Measurements from ENCODE around the gene SAFB2. TPM values are rescaled to one million over a fixed set of nuclear protein-coding genes. Genes with fewer than 3 reads are reported as not detected.

SAFB2 gene
- total RNA-seq, 1 experiment from 2014 or later: 76.1 TPM

GRCh38 chr19:5587071-5587455 is 35.5 kb downstream of the SAFB2 start:
- Mint-ChIP-seq H3K9me3 (no peaks in the 10 kb centered on the region; a peak in 1 of 5 replicates), H3K27ac (0 out of 7 replicates have a peak overlapping the region, but pooled peaks of 1 of the 3 experiments have one; percentile 62), H3K27me3 (ENCODE audit: low read depth) (no peaks in the 10 kb centered on the region), H3K4me3 (no peak overlapping the region), H3K36me3 (ENCODE audit: insufficient read depth in 1 of 3, low read depth in 3 of 3) (peaks cover 20 to 49% (median 48%) of the 10 kb centered on the region in 3 experiments), H3K4me1 (peaks cover 15 to 23% of the 10 kb centered on the region in 2 experiments)
- H3K79me2 ChIP-seq (ENCODE audit: insufficient read depth, low read length): no peaks in the 10 kb centered on the region
- no peak overlapping the region for H3K56ac ChIP-seq (ENCODE audit: insufficient read length, low read depth, low read length)
- DNase-seq: no peak
- H2BK15ac ChIP-seq (ENCODE audit: low read depth, low read length): no peak overlapping the region
- no peak overlapping the region for H2AFZ ChIP-seq (ENCODE audit: low read length)
- no peak overlapping the region for H2AK5ac ChIP-seq (ENCODE audit: insufficient read length, low read length)
- WGBS (ENCODE audit: extremely low coverage, insufficient read length, low lambda C conversion rate): no CpG with 5 or more reads among the region's 16 CpGs
- no peak overlapping the region for H4K8ac ChIP-seq (replicated peaks; ENCODE audit: insufficient read length, low read depth, low read length)
- H3K27ac ChIP-seq (ENCODE audit: insufficient read length, low read depth, low read length): no peak overlapping the region
- no peak overlapping the region for H2BK120ac ChIP-seq (ENCODE audit: low read depth, low read length, poor library complexity, severe bottlenecking)
- no peak overlapping the region for H3K18ac ChIP-seq (ENCODE audit: insufficient read length, low read depth, low read length)
- H3K4me1 ChIP-seq (ENCODE audit: insufficient read depth, low read length): no peaks in the 10 kb centered on the region; the same call in 1 of the 2 replicates
- H3K79me1 ChIP-seq (ENCODE audit: insufficient read depth, low read depth, low read length, poor library complexity, severe bottlenecking): no peaks in the 10 kb centered on the region
- H3K14ac ChIP-seq (ENCODE audit: insufficient read depth, low read length): no peak overlapping the region
- H2BK20ac ChIP-seq (ENCODE audit: low read depth, low read length, poor library complexity, severe bottlenecking): no peak overlapping the region
- H4K91ac ChIP-seq (ENCODE audit: insufficient read length, low read depth, low read length): no peak overlapping the region
- no peak overlapping the region for H2BK5ac ChIP-seq (ENCODE audit: insufficient read length, low read length)
- H3K23me2 ChIP-seq (ENCODE audit: insufficient read length, low read depth, low read length, poor library complexity, severe bottlenecking): peaks cover 5% of the 10 kb centered on the region
- H3K9me3 ChIP-seq (ENCODE audit: control insufficient read depth, low read depth, low read length): no peaks in the 10 kb centered on the region
- H2BK12ac ChIP-seq (ENCODE audit: insufficient read length, low read depth, low read length): no peak overlapping the region
- no peak overlapping the region for H4K5ac ChIP-seq (ENCODE audit: insufficient read length, low read depth, low read length)
- no peak overlapping the region for H3K4ac ChIP-seq (ENCODE audit: low read depth, low read length)
- no peak for TF ChIP-seq CTCF (conservative IDR thresholded peaks at IDR 0.05)
- H3K27me3 ChIP-seq (ENCODE audit: insufficient read depth, low read length): no peaks in the 10 kb centered on the region
- H3K9ac ChIP-seq (ENCODE audit: extremely low read depth, insufficient read length, low read length): no peak overlapping the region
- no peaks in the 10 kb centered on the region for H4K20me1 ChIP-seq (ENCODE audit: control insufficient read depth, insufficient read depth, insufficient read length)
- H3K4me2 ChIP-seq (ENCODE audit: insufficient read depth, insufficient read length, low read length): no peak overlapping the region
- H3T11ph ChIP-seq (ENCODE audit: low read length): no peak overlapping the region
- H3K23ac ChIP-seq (ENCODE audit: insufficient read length, low read depth, low read length): no peak overlapping the region
